GM18498 (cell line): ENCODE results near the gene CFAP107.
"Not testable (repeated sequence)": the region's sequence is repeated elsewhere in the genome, so short reads cannot be mapped to it uniquely, and the experiment has no call there.

Experiments
- ATAC-seq: cut with Tn5 transposase; IDR thresholded peaks from one replicate; pipeline ENCODE4 v1.9.1; 2021; ENCODE audit warnings: mild to moderate bottlenecking, moderate library complexity; ENCODE audit not compliant: unreplicated experiment

Gene CFAP107

DNA sequence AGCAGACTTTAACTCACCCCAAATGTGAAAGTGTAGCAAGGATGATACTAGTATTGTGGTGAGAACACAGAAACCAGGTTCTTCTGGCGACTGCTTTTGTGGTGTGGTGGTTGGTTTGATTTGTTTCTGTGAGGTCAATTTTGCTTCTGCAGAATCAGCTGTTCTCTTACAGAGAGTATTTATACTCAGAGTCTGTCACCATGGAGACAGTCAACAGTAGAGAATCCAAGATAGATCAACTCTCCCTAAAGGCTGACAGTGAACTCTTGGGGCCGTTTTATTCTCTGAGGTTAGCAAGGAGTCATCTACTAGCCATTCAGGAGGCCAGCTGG is at the start of gene CFAP107:
TSS of gene CFAP107 (plus strand) at position 209 of the 332 bp plus-strand sequence. CDS start 231 bp downstream, outside the sequence.
- no peak for ATAC-seq

- ATAC-seq = no peak
These were observed 49.3 kb upstream of the CFAP107 start for GRCh38 chr1:12696658-12697057.

GRCh38 chr1:12697397-12697796 is 48.6 kb upstream of the CFAP107 start:
- no peak for ATAC-seq

- ATAC-seq = no peak
These were observed 42.1 kb upstream of the CFAP107 start for GRCh38 chr1:12703821-12704451.

DNA sequence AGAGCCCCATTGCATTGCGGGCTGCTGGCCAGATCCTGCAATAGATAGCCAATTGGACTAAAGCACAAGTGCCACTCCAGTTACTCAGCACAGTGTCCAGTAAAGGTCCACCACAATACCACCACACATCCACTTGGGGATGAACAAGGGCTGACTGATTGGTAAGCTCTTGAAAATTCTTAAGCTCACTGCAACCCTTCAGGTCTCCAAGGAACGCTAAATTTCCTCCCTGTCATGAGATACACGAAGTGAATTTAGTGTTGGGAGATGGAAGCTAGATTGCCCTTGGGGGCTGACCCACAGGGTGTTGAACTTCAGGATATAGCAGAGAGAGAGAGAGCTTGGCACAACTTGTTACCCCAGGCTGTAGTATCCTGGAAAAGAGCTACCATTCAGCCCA is 39.9 kb upstream of the CFAP107 start:
- ATAC-seq = no peak

DNA sequence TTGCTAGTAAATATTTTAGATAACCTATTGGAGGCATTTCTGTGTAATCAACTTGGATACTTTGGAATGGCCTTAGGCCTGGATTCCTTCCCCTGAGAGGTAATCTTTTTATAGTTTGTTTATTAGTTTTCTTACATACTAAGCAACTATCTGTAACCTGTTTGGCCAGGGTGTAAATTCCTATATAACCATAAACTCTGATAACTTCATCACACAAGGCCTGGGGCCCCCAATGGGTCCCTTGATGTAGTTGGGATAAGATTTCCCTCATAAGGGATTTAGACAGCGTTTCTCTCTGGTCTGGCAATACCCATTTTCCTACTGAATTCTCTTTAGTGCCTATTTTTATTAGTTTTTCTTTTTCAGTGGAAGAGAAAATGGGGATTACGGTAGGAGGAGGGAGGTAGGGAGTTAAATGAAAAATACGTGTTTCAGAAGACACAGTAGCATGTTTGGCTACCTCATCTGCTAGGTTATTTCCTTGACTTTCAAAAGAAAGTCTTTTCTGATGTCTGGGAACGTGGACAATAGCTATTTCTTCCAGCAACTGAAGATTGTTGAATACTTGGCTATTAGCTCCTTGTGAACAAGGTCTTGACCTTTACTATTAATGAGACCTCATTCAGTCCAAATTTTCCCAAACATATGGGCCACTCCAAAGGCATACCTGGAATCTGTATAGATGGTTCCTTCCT is 37.5 kb upstream of the CFAP107 start:
- ATAC-seq = no peak

- ATAC-seq = no peak
These were observed 36.9 kb upstream of the CFAP107 start for GRCh38 chr1:12709091-12709491.

GRCh38 chr1:12709696-12710095 is 36.3 kb upstream of the CFAP107 start:
- ATAC-seq = no peak

- ATAC-seq = no peak
These were observed 34.5 kb upstream of the CFAP107 start for GRCh38 chr1:12711536-12711935.

DNA sequence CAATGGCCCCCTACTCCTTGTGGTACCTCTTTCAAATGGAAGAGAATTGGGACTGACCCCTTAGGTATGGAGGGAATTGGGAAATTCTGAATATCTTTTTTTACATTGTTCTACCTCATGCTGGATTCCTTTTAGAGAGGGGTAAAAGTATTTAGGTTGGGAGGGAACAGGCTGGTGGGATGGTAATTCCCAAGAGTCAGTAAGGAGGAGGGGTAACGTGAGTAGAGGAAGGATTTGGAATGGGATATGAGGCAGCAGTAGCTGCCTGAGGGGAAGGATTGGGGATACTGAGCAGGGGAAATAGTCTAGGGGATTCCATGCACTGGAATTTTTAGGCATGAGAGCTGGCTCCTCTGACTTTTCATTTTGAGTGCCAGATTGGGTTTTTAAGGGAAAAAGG is 33.9 kb upstream of the CFAP107 start:
- ATAC-seq = no peak

GRCh38 chr1:12712929-12713328 is 33.1 kb upstream of the CFAP107 start:
- no peak for ATAC-seq

- ATAC-seq = not testable (repeated sequence)
These were observed 32.3 kb upstream of the CFAP107 start for GRCh38 chr1:12713651-12714050.

GRCh38 chr1:12714710-12715475 is 31.1 kb upstream of the CFAP107 start:
- ATAC-seq = no peak

GRCh38 chr1:12715896-12716437 is 30.0 kb upstream of the CFAP107 start, which contains the start of gene AADACL3:
Gene AADACL3, plus strand, starts transcription at chr1:12716110. Its CDS starts 67 bp downstream, at chr1:12716177.
- ATAC-seq = no peak

DNA sequence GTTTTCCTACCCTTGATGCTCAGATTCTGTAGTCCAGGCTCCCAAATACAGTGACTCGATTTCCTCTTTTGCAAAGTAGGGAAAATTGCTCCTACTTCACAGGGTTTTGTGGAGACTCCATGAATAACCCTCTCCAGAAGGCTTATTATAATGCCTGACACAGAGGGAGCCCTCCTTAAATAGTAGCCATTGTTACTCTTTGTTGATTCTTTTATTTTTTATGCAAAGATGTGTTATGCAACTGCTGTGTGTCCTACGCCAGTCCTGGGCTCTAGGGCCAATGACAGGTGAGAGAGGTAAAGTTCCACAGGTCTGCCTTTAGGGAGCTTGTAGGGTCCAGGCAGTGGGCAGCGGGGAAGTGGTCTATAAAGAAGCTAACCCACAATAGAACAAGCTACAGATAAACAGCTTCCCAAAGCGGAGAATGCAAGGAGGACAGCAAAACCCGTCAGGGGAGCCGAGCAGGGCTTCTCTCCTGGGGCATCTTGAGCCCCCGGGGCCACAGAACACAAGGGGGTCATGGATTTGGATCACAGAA is 28.6 kb upstream of the CFAP107 start:
- ATAC-seq = no peak

DNA sequence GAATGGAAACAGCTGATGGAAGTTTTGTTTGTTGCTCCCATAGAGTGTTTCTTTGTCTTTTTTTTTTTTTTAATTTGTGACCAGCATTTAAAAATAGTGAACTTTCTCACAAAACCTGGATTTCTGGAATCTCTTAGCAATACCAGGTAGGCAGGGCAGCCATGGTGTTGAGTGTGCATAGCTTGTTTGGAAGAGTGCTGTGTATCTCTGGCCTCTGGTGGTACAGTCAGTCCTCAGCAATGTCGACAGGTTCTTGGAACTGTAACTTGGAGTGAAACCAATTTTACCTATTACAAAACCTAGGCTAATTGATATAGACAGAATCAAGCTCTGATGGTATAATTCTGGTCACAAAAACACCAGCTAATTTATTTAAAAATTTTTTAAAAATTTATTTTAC is 23.4 kb upstream of the CFAP107 start:
- no peak for ATAC-seq

GRCh38 chr1:12728391-12728790 is 17.6 kb upstream of the CFAP107 start:
- ATAC-seq = no peak

DNA sequence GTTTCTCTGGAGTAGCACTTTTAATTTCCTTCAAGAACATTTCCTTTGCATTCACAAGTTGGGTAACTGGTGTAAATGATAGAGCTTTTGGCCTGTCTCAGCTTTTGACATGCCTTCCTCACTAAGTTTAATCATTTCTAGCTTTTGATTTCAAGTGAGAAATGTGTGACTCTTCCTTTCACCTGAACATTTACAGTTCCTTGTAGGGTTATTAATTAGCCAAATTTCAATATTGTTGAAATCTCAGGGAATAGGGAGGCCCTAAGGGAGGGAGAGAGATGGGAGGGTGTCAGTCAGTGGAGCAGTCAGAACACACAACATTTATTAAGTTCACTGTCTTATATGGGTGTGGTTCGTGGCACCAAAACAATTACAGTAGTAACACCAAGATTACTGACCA is 15.8 kb upstream of the CFAP107 start:
- ATAC-seq = no peak

DNA sequence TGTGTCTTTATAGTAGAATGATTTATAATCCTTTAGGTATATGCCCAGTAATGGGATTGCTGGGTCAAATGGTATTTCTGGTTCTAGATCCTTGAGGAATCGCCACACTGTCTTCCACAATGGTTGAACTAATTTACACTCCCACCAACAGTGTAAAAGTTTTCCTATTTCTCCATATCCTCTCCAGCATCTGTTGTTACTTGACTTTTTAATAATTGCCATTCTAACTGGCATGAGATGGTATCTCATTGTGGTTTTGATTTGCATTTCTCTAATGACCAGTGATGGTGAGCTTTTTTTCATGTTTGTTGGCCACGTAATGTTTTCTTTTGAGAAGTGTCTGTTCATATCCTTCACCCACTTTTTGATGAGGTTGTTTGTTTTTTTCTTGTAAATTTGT is 14.9 kb upstream of the CFAP107 start:
- ATAC-seq = not testable (repeated sequence)

- no peak for ATAC-seq
These were observed 11.3 kb upstream of the CFAP107 start for GRCh38 chr1:12734651-12735050.

- ATAC-seq = no peak
These were observed 7.1 kb upstream of the CFAP107 start for GRCh38 chr1:12738934-12739333.
